IMR-90 (cell line): ENCODE data around the gene PPP2R5A. TPM values are rescaled to one million over a fixed set of nuclear protein-coding genes. Genes with fewer than 3 reads are reported as not detected.

ENCODE experiments used
- ATAC-seq: fragments of 200-7000 bp; cut with Tn5 transposase; 2 replicates; pipeline ENCODE4 v1.9.1; 2020; ENCODE audit warnings: low read depth, mild to moderate bottlenecking, moderate library complexity
- BruUV-seq: library from RNA; stranded (reverse); fragments of 400-500 nt; replicated peaks from 2 replicates; lab custom pipeline; 2021; lab: Mats Ljungman, UMichigan
- CTCF ChIA-PET: fragments of 300-600 bp; formaldehyde crosslinking; extraction: SDS; loops from one replicate; lab custom pipeline; 2021; ENCODE audit warnings: antibody characterized with exemption; lab: Yijun Ruan, JAX
- POLR2A ChIA-PET: fragments of 300-600 bp; sonication (Branson Sonifier 250); formaldehyde crosslinking; loops from one replicate; lab custom pipeline; 2022; ENCODE audit warnings: antibody characterized with exemption; ENCODE audit not compliant: unreplicated experiment; lab: Charles Lee
- DNase-seq: peaks from one replicate; pipeline ENCODE4 v3.0.0; 2013
- H2AFZ ChIP-seq: replicated peaks from 2 replicates; pipeline ENCODE3; 2013; ENCODE audit warnings: low read length, mild to moderate bottlenecking; ENCODE audit not compliant: poor library complexity
- H2AK5ac ChIP-seq: 2 replicates; pipeline ENCODE4 v1.6.1; 2013; ENCODE audit warnings: low read depth, low read length, inconsistent platforms
- H2AK9ac ChIP-seq: replicated peaks from 2 replicates; pipeline ENCODE3; 2013; ENCODE audit warnings: mild to moderate bottlenecking, low read depth, low read length, moderate library complexity; ENCODE audit not compliant: poor library complexity
- H2BK120ac ChIP-seq: 2 replicates; pipeline ENCODE4 v1.6.1; 2013; ENCODE audit warnings: low read depth, low read length, inconsistent platforms
- H2BK15ac ChIP-seq: 3 replicates; pipeline ENCODE4 v1.6.1; 2013; ENCODE audit warnings: low read depth, low read length, inconsistent platforms
- H2BK20ac ChIP-seq: 2 replicates; pipeline ENCODE4 v1.6.1; 2013; ENCODE audit warnings: low read depth, mild to moderate bottlenecking, inconsistent platforms, low read length, moderate library complexity
- H2BK5ac ChIP-seq: 2 replicates; pipeline ENCODE4 v1.6.1; 2013; ENCODE audit warnings: mild to moderate bottlenecking, low read depth, low read length, inconsistent platforms; ENCODE audit not compliant: poor library complexity, severe bottlenecking
- H3K14ac ChIP-seq: replicated peaks from 2 replicates; pipeline ENCODE4 v1.6.1; 2013; ENCODE audit warnings: low read depth, low read length, inconsistent platforms
- H3K18ac ChIP-seq: 2 replicates; pipeline ENCODE4 v1.6.1; 2013; ENCODE audit warnings: low read depth, low read length, control low read depth
- H3K23ac ChIP-seq: 2 replicates; pipeline ENCODE4 v1.6.1; 2013; ENCODE audit warnings: low read depth, low read length, inconsistent platforms
- H3K27ac ChIP-seq: 2 replicates; pipeline ENCODE4 v1.5.1; 2013; ENCODE audit warnings: mild to moderate bottlenecking, control low read depth, low read length; ENCODE audit not compliant: insufficient read depth
- H3K27me3 ChIP-seq: 2 replicates; pipeline ENCODE4 v1.6.1; 2013; ENCODE audit warnings: low read length; ENCODE audit not compliant: control insufficient read depth, insufficient read depth
- H3K36me3 ChIP-seq: 2 replicates; pipeline ENCODE4 v1.6.1; 2013; ENCODE audit warnings: low read length, mixed read lengths; ENCODE audit not compliant: control insufficient read depth, insufficient read depth
- H3K4ac ChIP-seq: 2 replicates; pipeline ENCODE4 v1.6.1; 2013; ENCODE audit warnings: low read depth, low read length, inconsistent platforms
- H3K4me1 ChIP-seq: 2 replicates; pipeline ENCODE4 v1.6.1; 2013; ENCODE audit warnings: low read length, mixed read lengths; ENCODE audit not compliant: control insufficient read depth, insufficient read depth
- H3K4me2 ChIP-seq: 2 replicates; pipeline ENCODE4 v1.6.1; 2013; ENCODE audit warnings: low read depth, mild to moderate bottlenecking, control low read depth, low read length, moderate library complexity
- H3K4me3 ChIP-seq: 2 replicates; pipeline ENCODE4 v1.5.1; 2013; ENCODE audit warnings: low read depth, mild to moderate bottlenecking, control low read depth, low read length, moderate library complexity; ENCODE audit not compliant: insufficient read depth
- H3K56ac ChIP-seq: 2 replicates; pipeline ENCODE4 v1.6.1; 2013; ENCODE audit warnings: low read length, inconsistent platforms; ENCODE audit not compliant: insufficient read depth; ENCODE audit errors: extremely low read depth
- H3K79me1 ChIP-seq, 2 experiments: 2 replicates each; pipeline ENCODE4 v1.6.1; 2013; ENCODE audit warnings: low read length in 2 of 2, inconsistent platforms in 1 of 2, low read depth in 1 of 2
- H3K9ac ChIP-seq: 2 replicates; pipeline ENCODE4 v1.6.1; 2013; ENCODE audit warnings: low read depth, low read length, control low read depth
- H3K9me1 ChIP-seq: 2 replicates; pipeline ENCODE4 v1.6.1; 2013; ENCODE audit warnings: low read length, inconsistent platforms; ENCODE audit not compliant: insufficient read depth
- H3K9me3 ChIP-seq: 2 replicates; pipeline ENCODE4 v1.6.1; 2013; ENCODE audit warnings: low read length; ENCODE audit not compliant: control insufficient read depth, insufficient read depth
- H4K20me1 ChIP-seq: 2 replicates; pipeline ENCODE4 v1.6.1; 2013; ENCODE audit warnings: low read length, inconsistent platforms; ENCODE audit not compliant: insufficient read depth
- H4K5ac ChIP-seq: 2 replicates; pipeline ENCODE4 v1.6.1; 2013; ENCODE audit warnings: mild to moderate bottlenecking, low read depth, low read length, control low read depth
- H4K8ac ChIP-seq, 2 experiments: 2 replicates each; pipeline ENCODE4 v1.6.1; 2013; ENCODE audit warnings: low read depth in 2 of 2, low read length in 2 of 2, control low read depth in 1 of 2, inconsistent platforms in 1 of 2
- H4K91ac ChIP-seq: 2 replicates; pipeline ENCODE4 v1.6.1; 2013; ENCODE audit warnings: low read depth, low read length, inconsistent platforms; ENCODE audit not compliant: insufficient read depth
- BHLHE40 ChIP-seq: fragments of 150-350 bp; IDR thresholded peaks from 2 replicates; pipeline ENCODE4 v1.6.1; 2016; ENCODE audit warnings: mild to moderate bottlenecking, low read depth, low read length
- CEBPB ChIP-seq: IDR thresholded peaks from 2 replicates; pipeline ENCODE4 v1.6.1; 2012; ENCODE audit warnings: low read depth, low read length, improper control_type of control experiment
- CHD1 ChIP-seq: IDR thresholded peaks from 2 replicates; pipeline ENCODE4 v1.6.1; 2012; ENCODE audit warnings: low read depth, low read length, improper control_type of control experiment
- CTCF ChIP-seq: conservative IDR thresholded peaks from 2 replicates; pipeline ENCODE4 v1.5.1; 2012; ENCODE audit warnings: mild to moderate bottlenecking, low read depth, low read length, improper control_type of control experiment
- ELK1 ChIP-seq: fragments of 150-350 bp; IDR thresholded peaks from 2 replicates; pipeline ENCODE4 v1.6.1; 2016; ENCODE audit warnings: low read depth, mild to moderate bottlenecking, low read length, moderate library complexity, borderline replicate concordance
- FOS ChIP-seq: fragments of 150-350 bp; IDR thresholded peaks from 2 replicates; pipeline ENCODE4 v1.6.1; 2016; ENCODE audit warnings: low read depth, low read length
- MAFK ChIP-seq: IDR thresholded peaks from 2 replicates; pipeline ENCODE4 v1.6.1; 2012; ENCODE audit warnings: low read depth, low read length, improper control_type of control experiment
- MAZ ChIP-seq: IDR thresholded peaks from 2 replicates; pipeline ENCODE4 v1.6.1; 2012; ENCODE audit warnings: low read depth, mild to moderate bottlenecking, low read length, improper control_type of control experiment, moderate library complexity, borderline replicate concordance
- MXI1 ChIP-seq: IDR thresholded peaks from 2 replicates; pipeline ENCODE4 v1.6.1; 2012; ENCODE audit warnings: low read depth, mild to moderate bottlenecking, low read length, moderate library complexity, borderline replicate concordance
- NFE2L2 ChIP-seq: fragments of 150-350 bp; IDR thresholded peaks from 2 replicates; pipeline ENCODE4 v1.6.1; 2016; ENCODE audit warnings: low read depth, mild to moderate bottlenecking, low read length
- POLR2A ChIP-seq: IDR thresholded peaks from 2 replicates; pipeline ENCODE4 v1.6.1; 2012; ENCODE audit warnings: mild to moderate bottlenecking, low read depth, low read length
- RAD21 ChIP-seq: IDR thresholded peaks from 2 replicates; pipeline ENCODE4 v1.6.1; 2012; ENCODE audit warnings: low read length, improper control_type of control experiment
- RCOR1 ChIP-seq: IDR thresholded peaks from 2 replicates; pipeline ENCODE4 v1.6.1; 2012; ENCODE audit warnings: mild to moderate bottlenecking, low read length, improper control_type of control experiment; ENCODE audit not compliant: insufficient replicate concordance
- RFX5 ChIP-seq: IDR thresholded peaks from 2 replicates; pipeline ENCODE4 v1.8.0; 2012; ENCODE audit warnings: low read depth, mild to moderate bottlenecking, low read length, moderate library complexity
- SMC3 ChIP-seq: fragments of 150-350 bp; IDR thresholded peaks from 2 replicates; pipeline ENCODE4 v1.6.1; 2016; ENCODE audit warnings: low read depth, mild to moderate bottlenecking, antibody characterized with exemption, low read length, moderate library complexity
- USF2 ChIP-seq: fragments of 150-350 bp; IDR thresholded peaks from 2 replicates; pipeline ENCODE4 v1.6.1; 2017; ENCODE audit warnings: mild to moderate bottlenecking, antibody characterized with exemption, low read length, low read depth
- WGBS, 2 experiments: methylation state at CpG; one replicate each; pipeline versions ENCODE4 v1.1.5 to v1.1.7; 2013; ENCODE audit warnings: missing lambda C conversion rate in 2 of 2; ENCODE audit not compliant: insufficient read length in 1 of 2; ENCODE audit errors: extremely low coverage in 2 of 2; 5-methylcytosine and 5-hydroxymethylcytosine counted together
- dilution Hi-C: fragments of 300-500 bp; cut with HindIII; formaldehyde crosslinking; loops from one replicate; pipeline ENCODE4 v1.14.3; 2018; ENCODE audit warnings: low sequenced_read_pairs; ENCODE audit not compliant: unreplicated experiment
- in situ Hi-C: fragments of 300-500 bp; cut with MboI; formaldehyde crosslinking; loops from 3 replicates; pipeline ENCODE4 v1.14.3; 2019; ENCODE audit warnings: low sequenced_read_pairs, inconsistent platforms, mixed read lengths
- intact Hi-C: fragments of 100-400 bp; cut with micrococcal nuclease; formaldehyde crosslinking; loops from 2 replicates; pipeline ENCODE4 v1.10.0; 2022
- polyA plus RNA-seq, 3 experiments: library from polyadenylated mRNA; depleted of rRNA; stranded (reverse); fragments of >200 nt; gene quantifications; 2 replicates each; pipeline ENCODE4 v1.2.3, GENCODE V29; 2012; ENCODE audit warnings: low replicate concordance in 1 of 3
- total RNA-seq: library from RNA; depleted of rRNA; stranded (reverse); fragments of >200 nt; gene quantifications from 2 replicates; pipeline ENCODE4 v1.2.3, GENCODE V29; 2012

Gene PPP2R5A
- total and polyA plus RNA-seq, 2 of the 4 experiments (the other 2 are of a cell fraction): 8.4 to 12.6 TPM

- WGBS, 2 experiments: no CpG with 5 or more reads among the region's 2 CpGs
- H3K9me3 ChIP-seq: no peaks in the 10 kb centered on the region
- TF ChIP-seq BHLHE40 (no peak), CHD1 (no peak), RFX5 (no peak), CEBPB (no peak), FOS (no peak), MAZ (no peak), ELK1 (no peak), MXI1 (no peak), SMC3 (no peak), USF2 (no peak), MAFK (no peak), RAD21 (no peak), RCOR1 (no peak), NFE2L2 (no peak), POLR2A (no peak), CTCF (no peak)
- ChIA-PET POLR2A (no interaction called here), CTCF (interaction anchor here (1.0 kb wide), 1 partner anchor 13 kb away, joined by 3 read pairs; no protein-coding TSS in a partner anchor)
- no peak overlapping the region for H3K23ac ChIP-seq
- in situ Hi-C loops: no loop called here
- intact Hi-C loops: no loop called here
- H2AFZ ChIP-seq: no peak overlapping the region
- no peak overlapping the region for H2BK20ac ChIP-seq
- peaks cover 3% of the 10 kb centered on the region; the same call in 1 of the 2 replicates for H3K4me1 ChIP-seq
- H2BK15ac ChIP-seq: no peak overlapping the region
- no TSS peak for BruUV-seq
- H3K27ac ChIP-seq: no peak overlapping the region
- no peak overlapping the region for H2BK5ac ChIP-seq
- H3K79me1 ChIP-seq: no peaks in the 10 kb centered on the region
- H4K5ac ChIP-seq: no peak overlapping the region
- no peak overlapping the region for H4K8ac ChIP-seq
- no peak overlapping the region for H2AK5ac ChIP-seq
- H4K91ac ChIP-seq: no peak overlapping the region
- H3K18ac ChIP-seq: no peak overlapping the region
- H3K36me3 ChIP-seq: no peaks in the 10 kb centered on the region
- DNase-seq (no peak), ATAC-seq (no peak)
- no peak overlapping the region for H3K9ac ChIP-seq
- no peak overlapping the region for H3K14ac ChIP-seq
- H4K20me1 ChIP-seq: no peaks in the 10 kb centered on the region
- no peak overlapping the region for H3K4me3 ChIP-seq
- H3K4me2 ChIP-seq: no peak overlapping the region
- no peak overlapping the region for H3K4ac ChIP-seq
- H3K56ac ChIP-seq: no peak overlapping the region
- no peaks in the 10 kb centered on the region for H3K9me1 ChIP-seq
- no peak overlapping the region for H2BK120ac ChIP-seq
- H2AK9ac ChIP-seq: no peak overlapping the region
- H3K27me3 ChIP-seq: peaks cover 10% of the 10 kb centered on the region; the same call in 1 of the 2 replicates
- dilution Hi-C loops: no loop called here
These were observed 14.6 kb upstream of the PPP2R5A start for GRCh38 chr1:212270564-212270963.
